GM04503 (cell line): ENCODE measurements around the gene ADIPOQ.
"Not testable (repeated sequence)": the region's sequence is repeated elsewhere in the genome, so short reads cannot be mapped to it uniquely, and the experiment has no call there.

ENCODE experiments used
- DNase-seq: peaks from one replicate; pipeline ENCODE4 v3.0.0-alpha.2; 2012; ENCODE audit warnings: low read depth

Gene ADIPOQ

GRCh38 chr3:186870421-186871201 is 28.1 kb downstream of the ADIPOQ start:
- DNase-seq = no peak

- DNase-seq = no peak
Measured at GRCh38 chr3:186871403-186871924, 29.0 kb downstream of the ADIPOQ start.

GRCh38 chr3:186873796-186874195 is 31.3 kb downstream of the ADIPOQ start:
- not testable (repeated sequence) for DNase-seq

GRCh38 chr3:186874216-186874615 is 31.7 kb downstream of the ADIPOQ start:
- DNase-seq = not testable (repeated sequence)

- DNase-seq = not testable (repeated sequence)
Measured at GRCh38 chr3:186874841-186875240, 32.3 kb downstream of the ADIPOQ start.

GRCh38 chr3:186875708-186876107 is 33.2 kb downstream of the ADIPOQ start:
- DNase-seq = no peak

GRCh38 chr3:186879781-186880180 is 37.3 kb downstream of the ADIPOQ start:
- DNase-seq = no peak

- no peak for DNase-seq
Measured at GRCh38 chr3:186880406-186880805, 37.9 kb downstream of the ADIPOQ start.

- DNase-seq = no peak
Measured at GRCh38 chr3:186882150-186882524, 39.6 kb downstream of the ADIPOQ start.

- peak; percentile 47 for DNase-seq
Measured at GRCh38 chr3:186882881-186883685, 40.6 kb downstream of the ADIPOQ start.

- no peak for DNase-seq
Measured at GRCh38 chr3:186883686-186884058, 41.2 kb downstream of the ADIPOQ start.

GRCh38 chr3:186884868-186885267 is 42.4 kb downstream of the ADIPOQ start:
- not testable (repeated sequence) for DNase-seq

- DNase-seq = no peak
Measured at GRCh38 chr3:186886202-186886981, 43.9 kb downstream of the ADIPOQ start.

- not testable (repeated sequence) for DNase-seq
Measured at GRCh38 chr3:186887507-186887938, 45.0 kb downstream of the ADIPOQ start.

- no peak for DNase-seq
Measured at GRCh38 chr3:186888569-186888968, 46.1 kb downstream of the ADIPOQ start.

- DNase-seq = not testable (repeated sequence)
Measured at GRCh38 chr3:186889698-186890097, 47.2 kb downstream of the ADIPOQ start.

- no peak for DNase-seq
Measured at GRCh38 chr3:186890911-186891310, 48.4 kb downstream of the ADIPOQ start.

GRCh38 chr3:186893071-186893470 is 50.6 kb downstream of the ADIPOQ start:
- DNase-seq = not testable (repeated sequence)

- no peak for DNase-seq
Measured at GRCh38 chr3:186895406-186895805, 52.9 kb downstream of the ADIPOQ start.

- DNase-seq = no peak
Measured at GRCh38 chr3:186896006-186896405, 53.5 kb downstream of the ADIPOQ start.

- DNase-seq = no peak
Measured at GRCh38 chr3:186896875-186897274, 54.4 kb downstream of the ADIPOQ start.

GRCh38 chr3:186901135-186901734 is 58.7 kb downstream of the ADIPOQ start:
- DNase-seq = no peak
